GM12878 (cell line): ENCODE data around the gene GTF2A1. TPM values are rescaled to one million over a fixed set of nuclear protein-coding genes. Genes with fewer than 3 reads are reported as not detected.
"Not testable (repeated sequence)": the region's sequence is repeated elsewhere in the genome, so short reads cannot be mapped to it uniquely, and the experiment has no call there.

Experiments used
- ATAC-seq: fragments of 200-7000 bp; cut with Tn5 transposase; 3 replicates; pipeline ENCODE4 v1.9.1; 2020; ENCODE audit warnings: mild to moderate bottlenecking, moderate library complexity
- BruUV-seq: library from RNA; stranded (reverse); fragments of 400-500 nt; replicated peaks from 2 replicates; lab custom pipeline; 2021; lab: Mats Ljungman, UMichigan
- CTCF ChIA-PET: fragments of 300-600 bp; sonication (Branson Sonifier 250); formaldehyde crosslinking; extraction: SDS; loops from one replicate; lab custom pipeline; 2021; ENCODE audit warnings: inconsistent platforms; lab: Yijun Ruan, JAX
- POLR2A ChIA-PET: fragments of 350-600 bp; formaldehyde crosslinking; extraction: SDS; loops from one replicate; lab custom pipeline; 2021; ENCODE audit warnings: inconsistent platforms; lab: Charles Lee
- RAD21 ChIA-PET: fragments of 300-600 bp; sonication (Branson Sonifier 250); formaldehyde crosslinking; loops from one replicate; lab custom pipeline; 2023; ENCODE audit warnings: antibody characterized with exemption; ENCODE audit not compliant: unreplicated experiment; lab: Charles Lee
- SMC1A ChIA-PET: fragments of 300-600 bp; sonication (Branson Sonifier 250); formaldehyde crosslinking; loops from one replicate; lab custom pipeline; 2023; ENCODE audit not compliant: unreplicated experiment, uncharacterized antibody; lab: Charles Lee
- DNase-seq: peaks from one replicate; pipeline ENCODE4 v3.0.0-alpha.2; 2011; ENCODE audit warnings: low read depth, low spot score
- FAIRE-seq: peaks from 3 replicates; lab custom pipeline; 2011; peaks lifted over from hg19 to GRCh38; lab: Jason Lieb, UNC
- H2AFZ ChIP-seq: 2 replicates; pipeline ENCODE4 v1.6.0; 2011; ENCODE audit warnings: low read depth, low read length, control low read depth; ENCODE audit not compliant: control insufficient read depth
- H3K27ac ChIP-seq: 2 replicates; pipeline ENCODE4 v1.5.1; 2011; ENCODE audit warnings: control low read depth; ENCODE audit not compliant: control insufficient read depth, insufficient read depth
- H3K27me3 ChIP-seq, 2 experiments: replicated peaks in 1 of 2; 2 replicates each; pipeline versions ENCODE4 v1.6.0 to v1.6.1; 2011; ENCODE audit warnings: low read length in 1 of 2; ENCODE audit not compliant: control insufficient read depth in 2 of 2, insufficient read depth in 2 of 2
- H3K36me3 ChIP-seq, 2 experiments: 2 replicates each; pipeline ENCODE4 v1.5.1; 2011; ENCODE audit warnings: low read length in 1 of 2; ENCODE audit not compliant: control insufficient read depth in 2 of 2, insufficient read depth in 2 of 2
- H3K4me1 ChIP-seq: 2 replicates; pipeline ENCODE4 v1.6.1; 2011; ENCODE audit warnings: mild to moderate bottlenecking, low read length, moderate library complexity, mixed read lengths; ENCODE audit not compliant: control insufficient read depth, insufficient read depth
- H3K4me2 ChIP-seq: 2 replicates; pipeline ENCODE4 v1.6.0; 2011; ENCODE audit warnings: control low read depth; ENCODE audit not compliant: control insufficient read depth, insufficient read depth
- H3K4me3 ChIP-seq: fragments of 200-600 bp; sonication (generic); 2 replicates; pipeline ENCODE4 v1.5.1; 2016
- H3K79me2 ChIP-seq: 2 replicates; pipeline ENCODE4 v1.6.0; 2011; ENCODE audit warnings: low read length; ENCODE audit not compliant: control insufficient read depth, insufficient read depth
- H3K9ac ChIP-seq: 2 replicates; pipeline ENCODE4 v1.8.0; 2011; ENCODE audit warnings: low read length, control low read depth, mixed read lengths; ENCODE audit not compliant: control insufficient read depth, insufficient read depth
- H3K9me3 ChIP-seq: replicated peaks from 3 replicates; pipeline ENCODE4 v1.5.1; 2011; ENCODE audit warnings: mild to moderate bottlenecking, low read length; ENCODE audit not compliant: control insufficient read depth, insufficient read depth
- H4K20me1 ChIP-seq: 2 replicates; pipeline ENCODE4 v1.6.0; 2011; ENCODE audit not compliant: control insufficient read depth, insufficient read depth
- NBN ChIP-seq: fragments of 450-650 bp; IDR thresholded peaks from 2 replicates; pipeline ENCODE4 v1.6.1; 2016
- WGBS: methylation state at CpG from one replicate; pipeline ENCODE4 v1.1.6; 2016; ENCODE audit warnings: low lambda C conversion rate; ENCODE audit not compliant: insufficient replicate concordance, insufficient coverage; ENCODE audit errors: missing lambda C conversion rate; 5-methylcytosine and 5-hydroxymethylcytosine counted together
- in situ Hi-C: fragments of 300-500 bp; cut with MboI; formaldehyde crosslinking; loops from 9 replicates; pipeline ENCODE4 v1.14.3; 2018; ENCODE audit warnings: mixed read lengths
- intact Hi-C: fragments of 100-400 bp; cut with micrococcal nuclease; formaldehyde crosslinking; loops from one replicate; pipeline ENCODE4 v1.14.2; 2022; ENCODE audit not compliant: unreplicated experiment
- polyA plus RNA-seq, 11 experiments: library from polyadenylated mRNA; depleted of rRNA in 4 of 11; unstranded in 6 of 11; stranded (reverse) in 5 of 11; fragments of >200 nt; fragmentation: Nextera tagmentation in 4 of 11; fragmentation: Illumina TruSeq in 1 of 11; extraction: Ambion mirVana in 4 of 11; extraction: Trizol in 1 of 11; gene quantifications; 1 replicate in 1 of 11; 2 replicates in 10 of 11; pipeline versions ENCODE4 v1.2.1 to v1.2.3, GENCODE V29; 2011 to 2016; ENCODE audit warnings: inconsistent platforms in 2 of 11, missing spikeins in 2 of 11, low read depth in 1 of 11
- total RNA-seq, 4 experiments: library from RNA; depleted of rRNA in 3 of 4; stranded (reverse); fragments of >200 nt in 3 of 4; fragmentation: Illumina TruSeq in 1 of 4; extraction: Trizol in 1 of 4; gene quantifications; 2 replicates each; pipeline versions ENCODE4 v1.2.1 to v1.2.3, GENCODE V29; 2013 to 2021
- TF ChIP-seq, protein P1 (sequence below): IDR thresholded peaks from 2 replicates; pipeline ENCODE4 v1.6.1; 2012; ENCODE audit warnings: mild to moderate bottlenecking, low read depth, low read length
- TF ChIP-seq, protein P2 (sequence below): fragments of 450-650 bp; formaldehyde crosslinking; IDR thresholded peaks from 2 replicates; pipeline ENCODE4 v1.4.0; 2022; ENCODE audit warnings: mild to moderate bottlenecking, moderate library complexity
- TF ChIP-seq, protein P3 (sequence below): fragments of 450-650 bp; IDR thresholded peaks from 2 replicates; pipeline ENCODE4 v1.6.1; 2018; ENCODE audit warnings: mild to moderate bottlenecking, low read depth, moderate library complexity; ENCODE audit not compliant: partially characterized antibody

Gene GTF2A1
- total and polyA plus RNA-seq, 10 of the 15 experiments (the other 5 are each of a cell fraction or from before 2014, with no cell fraction given), result 2.5 to 28.7 (median 14.9) TPM

DNA sequence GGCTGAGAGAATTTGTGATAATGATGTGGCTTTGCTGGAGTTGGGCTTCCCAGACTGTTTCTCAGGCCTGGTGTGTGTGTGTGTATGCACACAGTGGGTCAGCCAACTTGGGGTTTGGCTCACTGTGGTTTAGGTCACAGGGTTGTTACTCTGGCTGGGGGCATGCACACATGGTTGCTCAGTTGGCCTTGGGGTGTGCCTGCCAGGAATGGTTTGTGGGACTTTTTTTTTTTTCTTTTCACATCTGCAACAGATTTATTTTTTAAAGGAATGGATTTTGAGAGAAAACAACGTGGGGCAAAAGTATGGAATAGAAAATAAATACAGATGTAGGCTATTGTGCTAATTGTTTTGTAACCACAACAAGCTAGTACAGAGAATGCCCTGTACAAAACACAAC, 25.0 kb upstream of the GTF2A1 start:
- ATAC-seq (no peak), DNase-seq (no peak), FAIRE-seq (no peak)
- intact Hi-C loops (no loop called here), in situ Hi-C loops (no loop called here)
- no peaks in the 10 kb centered on the region for H4K20me1 ChIP-seq
- no peak overlapping the region for H2AFZ ChIP-seq
- no peak overlapping the region for H3K4me3 ChIP-seq
- H3K27me3 ChIP-seq, result no peaks in the 10 kb centered on the region
- H3K36me3 ChIP-seq, result no peaks in the 10 kb centered on the region
- no peaks in the 10 kb centered on the region; the same call in 2 of the 3 replicates for H3K9me3 ChIP-seq
- 0% methylated on average over 1 of the region's 1 CpG for WGBS
- H3K27ac ChIP-seq, result no peak overlapping the region
- ChIA-PET SMC1A (no interaction called here), CTCF (no interaction called here), RAD21 (no interaction called here), POLR2A (no interaction called here)
- no peaks in the 10 kb centered on the region for H3K79me2 ChIP-seq
- no peak overlapping the region for H3K9ac ChIP-seq
- TF ChIP-seq, protein P1, sequence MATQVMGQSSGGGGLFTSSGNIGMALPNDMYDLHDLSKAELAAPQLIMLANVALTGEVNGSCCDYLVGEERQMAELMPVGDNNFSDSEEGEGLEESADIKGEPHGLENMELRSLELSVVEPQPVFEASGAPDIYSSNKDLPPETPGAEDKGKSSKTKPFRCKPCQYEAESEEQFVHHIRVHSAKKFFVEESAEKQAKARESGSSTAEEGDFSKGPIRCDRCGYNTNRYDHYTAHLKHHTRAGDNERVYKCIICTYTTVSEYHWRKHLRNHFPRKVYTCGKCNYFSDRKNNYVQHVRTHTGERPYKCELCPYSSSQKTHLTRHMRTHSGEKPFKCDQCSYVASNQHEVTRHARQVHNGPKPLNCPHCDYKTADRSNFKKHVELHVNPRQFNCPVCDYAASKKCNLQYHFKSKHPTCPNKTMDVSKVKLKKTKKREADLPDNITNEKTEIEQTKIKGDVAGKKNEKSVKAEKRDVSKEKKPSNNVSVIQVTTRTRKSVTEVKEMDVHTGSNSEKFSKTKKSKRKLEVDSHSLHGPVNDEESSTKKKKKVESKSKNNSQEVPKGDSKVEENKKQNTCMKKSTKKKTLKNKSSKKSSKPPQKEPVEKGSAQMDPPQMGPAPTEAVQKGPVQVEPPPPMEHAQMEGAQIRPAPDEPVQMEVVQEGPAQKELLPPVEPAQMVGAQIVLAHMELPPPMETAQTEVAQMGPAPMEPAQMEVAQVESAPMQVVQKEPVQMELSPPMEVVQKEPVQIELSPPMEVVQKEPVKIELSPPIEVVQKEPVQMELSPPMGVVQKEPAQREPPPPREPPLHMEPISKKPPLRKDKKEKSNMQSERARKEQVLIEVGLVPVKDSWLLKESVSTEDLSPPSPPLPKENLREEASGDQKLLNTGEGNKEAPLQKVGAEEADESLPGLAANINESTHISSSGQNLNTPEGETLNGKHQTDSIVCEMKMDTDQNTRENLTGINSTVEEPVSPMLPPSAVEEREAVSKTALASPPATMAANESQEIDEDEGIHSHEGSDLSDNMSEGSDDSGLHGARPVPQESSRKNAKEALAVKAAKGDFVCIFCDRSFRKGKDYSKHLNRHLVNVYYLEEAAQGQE, result no peak
- TF ChIP-seq, protein P2, sequence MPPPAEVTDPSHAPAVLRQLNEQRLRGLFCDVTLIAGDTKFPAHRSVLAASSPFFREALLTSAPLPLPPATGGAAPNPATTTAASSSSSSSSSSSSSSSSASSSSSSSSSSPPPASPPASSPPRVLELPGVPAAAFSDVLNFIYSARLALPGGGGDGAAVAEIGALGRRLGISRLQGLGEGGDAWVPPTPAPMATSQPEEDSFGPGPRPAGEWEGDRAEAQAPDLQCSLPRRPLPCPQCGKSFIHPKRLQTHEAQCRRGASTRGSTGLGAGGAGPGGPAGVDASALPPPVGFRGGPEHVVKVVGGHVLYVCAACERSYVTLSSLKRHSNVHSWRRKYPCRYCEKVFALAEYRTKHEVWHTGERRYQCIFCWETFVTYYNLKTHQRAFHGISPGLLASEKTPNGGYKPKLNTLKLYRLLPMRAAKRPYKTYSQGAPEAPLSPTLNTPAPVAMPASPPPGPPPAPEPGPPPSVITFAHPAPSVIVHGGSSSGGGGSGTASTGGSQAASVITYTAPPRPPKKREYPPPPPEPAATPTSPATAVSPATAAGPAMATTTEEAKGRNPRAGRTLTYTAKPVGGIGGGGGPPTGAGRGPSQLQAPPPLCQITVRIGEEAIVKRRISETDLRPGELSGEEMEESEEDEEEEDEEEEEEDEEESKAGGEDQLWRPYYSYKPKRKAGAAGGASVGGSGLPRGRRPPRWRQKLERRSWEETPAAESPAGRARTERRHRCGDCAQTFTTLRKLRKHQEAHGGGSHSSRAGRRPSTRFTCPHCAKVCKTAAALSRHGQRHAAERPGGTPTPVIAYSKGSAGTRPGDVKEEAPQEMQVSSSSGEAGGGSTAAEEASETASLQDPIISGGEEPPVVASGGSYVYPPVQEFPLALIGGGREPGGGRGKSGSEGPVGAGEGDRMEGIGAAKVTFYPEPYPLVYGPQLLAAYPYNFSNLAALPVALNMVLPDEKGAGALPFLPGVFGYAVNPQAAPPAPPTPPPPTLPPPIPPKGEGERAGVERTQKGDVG (CRISPR knock-in tag), result no peak
- TF ChIP-seq NBN, result no peak
- TF ChIP-seq, protein P3, sequence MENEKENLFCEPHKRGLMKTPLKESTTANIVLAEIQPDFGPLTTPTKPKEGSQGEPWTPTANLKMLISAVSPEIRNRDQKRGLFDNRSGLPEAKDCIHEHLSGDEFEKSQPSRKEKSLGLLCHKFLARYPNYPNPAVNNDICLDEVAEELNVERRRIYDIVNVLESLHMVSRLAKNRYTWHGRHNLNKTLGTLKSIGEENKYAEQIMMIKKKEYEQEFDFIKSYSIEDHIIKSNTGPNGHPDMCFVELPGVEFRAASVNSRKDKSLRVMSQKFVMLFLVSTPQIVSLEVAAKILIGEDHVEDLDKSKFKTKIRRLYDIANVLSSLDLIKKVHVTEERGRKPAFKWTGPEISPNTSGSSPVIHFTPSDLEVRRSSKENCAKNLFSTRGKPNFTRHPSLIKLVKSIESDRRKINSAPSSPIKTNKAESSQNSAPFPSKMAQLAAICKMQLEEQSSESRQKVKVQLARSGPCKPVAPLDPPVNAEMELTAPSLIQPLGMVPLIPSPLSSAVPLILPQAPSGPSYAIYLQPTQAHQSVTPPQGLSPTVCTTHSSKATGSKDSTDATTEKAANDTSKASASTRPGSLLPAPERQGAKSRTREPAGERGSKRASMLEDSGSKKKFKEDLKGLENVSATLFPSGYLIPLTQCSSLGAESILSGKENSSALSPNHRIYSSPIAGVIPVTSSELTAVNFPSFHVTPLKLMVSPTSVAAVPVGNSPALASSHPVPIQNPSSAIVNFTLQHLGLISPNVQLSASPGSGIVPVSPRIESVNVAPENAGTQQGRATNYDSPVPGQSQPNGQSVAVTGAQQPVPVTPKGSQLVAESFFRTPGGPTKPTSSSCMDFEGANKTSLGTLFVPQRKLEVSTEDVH, result no peak
- no TSS peak for BruUV-seq
- no peak overlapping the region for H3K4me2 ChIP-seq
- H3K4me1 ChIP-seq, result no peaks in the 10 kb centered on the region

DNA sequence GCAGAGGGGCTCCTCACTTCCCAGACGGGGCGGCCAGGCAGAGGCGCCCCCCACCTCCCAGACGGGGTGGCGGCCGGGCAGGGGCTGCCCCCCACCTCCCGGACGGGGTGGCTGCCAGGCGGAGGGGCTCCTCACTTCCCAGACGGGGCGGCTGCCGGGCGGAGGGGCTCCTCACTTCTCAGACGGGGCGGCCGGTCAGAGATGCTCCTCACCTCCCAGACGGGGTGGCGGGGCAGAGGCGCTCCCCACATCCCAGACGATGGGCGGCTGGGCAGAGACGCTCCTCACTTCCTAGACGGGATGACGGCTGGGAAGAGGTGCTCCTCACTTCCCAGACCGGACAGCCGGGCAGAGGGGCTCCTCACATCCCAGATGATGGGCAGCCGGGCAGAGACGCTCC, 23.7 kb upstream of the GTF2A1 start:
- FAIRE-seq, H3K9ac ChIP-seq, H2AFZ ChIP-seq, RAD21 ChIA-PET, BruUV-seq, intact Hi-C loops, CTCF ChIA-PET, ATAC-seq, H3K79me2 ChIP-seq, H3K4me1 ChIP-seq, H3K9me3 ChIP-seq, in situ Hi-C loops, H3K4me3 ChIP-seq, H3K27ac ChIP-seq, DNase-seq, SMC1A ChIA-PET, H3K4me2 ChIP-seq, H3K36me3 ChIP-seq, H3K27me3 ChIP-seq, H4K20me1 ChIP-seq, POLR2A ChIA-PET: not testable (repeated sequence)
- 87% methylated on average over 9 of the region's 28 CpGs for WGBS
